Astrocyte (in vitro differentiated cells and primary cell): ENCODE results near the gene MED27. TPM values are rescaled to one million over a fixed set of nuclear protein-coding genes. Genes with fewer than 3 reads are reported as not detected.

ENCODE experiments used
- DNase-seq: peaks from one replicate; pipeline ENCODE4 v3.0.0-alpha.2; 2010; ENCODE audit warnings: low read depth
- FAIRE-seq: peaks from 2 replicates; lab custom pipeline; 2011; peaks lifted over from hg19 to GRCh38; lab: Jason Lieb, UNC
- H2AFZ ChIP-seq: 2 replicates; pipeline ENCODE4 v1.6.0; 2012; ENCODE audit warnings: low read depth, low read length, inconsistent platforms
- H3K27ac ChIP-seq: 2 replicates; pipeline ENCODE4 v1.5.1; 2011; ENCODE audit warnings: low read depth, low read length, inconsistent platforms
- H3K27me3 ChIP-seq: 2 replicates; pipeline ENCODE4 v1.6.0; 2011; ENCODE audit warnings: low read length, inconsistent platforms; ENCODE audit not compliant: insufficient read depth
- H3K36me3 ChIP-seq: 2 replicates; pipeline ENCODE4 v1.5.1; 2011; ENCODE audit warnings: low read length, inconsistent platforms; ENCODE audit not compliant: insufficient read depth
- H3K4me1 ChIP-seq: 2 replicates; pipeline ENCODE4 v1.5.1; 2011; ENCODE audit warnings: low read length, inconsistent platforms; ENCODE audit not compliant: insufficient read depth
- H3K4me2 ChIP-seq: 2 replicates; pipeline ENCODE4 v1.6.0; 2012; ENCODE audit warnings: low read length, inconsistent platforms
- H3K4me3 ChIP-seq: 2 replicates; pipeline ENCODE4 v1.5.1; 2011; ENCODE audit warnings: low read depth, mild to moderate bottlenecking, low read length, inconsistent platforms; ENCODE audit not compliant: insufficient read depth
- H3K79me2 ChIP-seq: 2 replicates; pipeline ENCODE4 v1.6.0; 2012; ENCODE audit warnings: mild to moderate bottlenecking, low read length, inconsistent platforms; ENCODE audit not compliant: insufficient read depth
- H3K9ac ChIP-seq: 2 replicates; pipeline ENCODE4 v1.6.0; 2012; ENCODE audit warnings: mild to moderate bottlenecking, low read length, inconsistent platforms
- H3K9me3 ChIP-seq: 2 replicates; pipeline ENCODE4 v1.5.1; 2012; ENCODE audit warnings: low read depth, mild to moderate bottlenecking, low read length, inconsistent platforms; ENCODE audit not compliant: insufficient read depth
- H4K20me1 ChIP-seq: 2 replicates; pipeline ENCODE4 v1.6.0; 2012; ENCODE audit warnings: low read length, inconsistent platforms; ENCODE audit not compliant: insufficient read depth
- H3K27ac Mint-ChIP-seq: one replicate; pipeline ENCODE4 v1.8.0; 2021; ENCODE audit warnings: mild to moderate bottlenecking, mixed read lengths; ENCODE audit not compliant: unreplicated experiment
- H3K27me3 Mint-ChIP-seq: one replicate; pipeline ENCODE4 v1.8.0; 2021; ENCODE audit warnings: low read depth, mixed read lengths; ENCODE audit not compliant: unreplicated experiment
- H3K36me3 Mint-ChIP-seq: one replicate; pipeline ENCODE4 v1.8.0; 2021; ENCODE audit warnings: low read depth, mixed read lengths; ENCODE audit not compliant: unreplicated experiment
- H3K4me1 Mint-ChIP-seq: one replicate; pipeline ENCODE4 v1.8.0; 2021; ENCODE audit warnings: low read depth, mixed read lengths; ENCODE audit not compliant: unreplicated experiment
- H3K4me3 Mint-ChIP-seq: one replicate; pipeline ENCODE4 v1.8.0; 2021; ENCODE audit warnings: mild to moderate bottlenecking, moderate library complexity, mixed read lengths; ENCODE audit not compliant: unreplicated experiment
- H3K9me3 Mint-ChIP-seq: one replicate; pipeline ENCODE4 v1.8.0; 2021; ENCODE audit warnings: mild to moderate bottlenecking, mixed read lengths; ENCODE audit not compliant: unreplicated experiment
- EZH2 ChIP-seq: IDR thresholded peaks from 2 replicates; pipeline ENCODE4 v1.6.1; 2012; ENCODE audit warnings: mild to moderate bottlenecking, low read length, inconsistent platforms; ENCODE audit not compliant: insufficient read depth
- total RNA-seq: library from RNA; stranded (reverse); gene quantifications from 2 replicates; pipeline ENCODE4 v1.2.1, GENCODE V29; 2021
- TF ChIP-seq, protein P1 (sequence below): IDR thresholded peaks from 2 replicates; pipeline ENCODE4 v1.5.1; 2011; ENCODE audit warnings: low read depth, mild to moderate bottlenecking, inconsistent platforms, low read length, moderate library complexity; ENCODE audit not compliant: insufficient read depth

The MED27 gene
- total RNA-seq, 1 donor from 2014 or later = 26.9 TPM

GRCh38 chr9:132000659-132001058 is 79.0 kb downstream of the MED27 start:
- H3K9me3 Mint-ChIP-seq = peaks cover 7% of the 10 kb centered on the region
- Histone ChIP-seq H3K9ac (no peak overlapping the region), H3K4me2 (no peak overlapping the region), H4K20me1 (peaks cover 65% of the 10 kb centered on the region), H3K79me2 (peaks cover 14% of the 10 kb centered on the region), H3K27ac (peak overlapping the region; percentile 14), H3K4me3 (no peak overlapping the region), H3K27me3 (no peaks in the 10 kb centered on the region), H3K9me3 (peaks cover 3% of the 10 kb centered on the region), H3K4me1 (peaks cover 13% of the 10 kb centered on the region), H3K36me3 (no peaks in the 10 kb centered on the region), H2AFZ (no peak overlapping the region)
- H3K4me1 Mint-ChIP-seq = peaks cover 47% of the 10 kb centered on the region
- DNase-seq (no peak), FAIRE-seq (no peak)
- no peak overlapping the region for H3K4me3 Mint-ChIP-seq
- peaks cover 23% of the 10 kb centered on the region for H3K36me3 Mint-ChIP-seq
- no peak for TF ChIP-seq EZH2
- TF ChIP-seq, protein P1, sequence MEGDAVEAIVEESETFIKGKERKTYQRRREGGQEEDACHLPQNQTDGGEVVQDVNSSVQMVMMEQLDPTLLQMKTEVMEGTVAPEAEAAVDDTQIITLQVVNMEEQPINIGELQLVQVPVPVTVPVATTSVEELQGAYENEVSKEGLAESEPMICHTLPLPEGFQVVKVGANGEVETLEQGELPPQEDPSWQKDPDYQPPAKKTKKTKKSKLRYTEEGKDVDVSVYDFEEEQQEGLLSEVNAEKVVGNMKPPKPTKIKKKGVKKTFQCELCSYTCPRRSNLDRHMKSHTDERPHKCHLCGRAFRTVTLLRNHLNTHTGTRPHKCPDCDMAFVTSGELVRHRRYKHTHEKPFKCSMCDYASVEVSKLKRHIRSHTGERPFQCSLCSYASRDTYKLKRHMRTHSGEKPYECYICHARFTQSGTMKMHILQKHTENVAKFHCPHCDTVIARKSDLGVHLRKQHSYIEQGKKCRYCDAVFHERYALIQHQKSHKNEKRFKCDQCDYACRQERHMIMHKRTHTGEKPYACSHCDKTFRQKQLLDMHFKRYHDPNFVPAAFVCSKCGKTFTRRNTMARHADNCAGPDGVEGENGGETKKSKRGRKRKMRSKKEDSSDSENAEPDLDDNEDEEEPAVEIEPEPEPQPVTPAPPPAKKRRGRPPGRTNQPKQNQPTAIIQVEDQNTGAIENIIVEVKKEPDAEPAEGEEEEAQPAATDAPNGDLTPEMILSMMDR = no peak
- no peaks in the 10 kb centered on the region for H3K27me3 Mint-ChIP-seq
- peak overlapping the region; percentile 83 for H3K27ac Mint-ChIP-seq

- H3K9me3 ChIP-seq = peaks cover 3% of the 10 kb centered on the region
- no peak overlapping the region for H3K4me3 ChIP-seq
- DNase-seq (peak; percentile 91), FAIRE-seq (peak; percentile 88)
- peaks cover 15% of the 10 kb centered on the region for H3K79me2 ChIP-seq
- H3K27me3 Mint-ChIP-seq = no peaks in the 10 kb centered on the region
- H3K9ac ChIP-seq = peak overlapping the region; percentile 41
- no peak overlapping the region for H3K4me3 Mint-ChIP-seq
- peak overlapping the region; percentile 68 for H3K4me2 ChIP-seq
- no peaks in the 10 kb centered on the region for H3K36me3 ChIP-seq
- H3K27ac Mint-ChIP-seq = peak overlapping the region; percentile 89
- TF ChIP-seq EZH2 = no peak
- TF ChIP-seq, protein P1 = peak; percentile 45
- no peak overlapping the region for H2AFZ ChIP-seq
- H3K36me3 Mint-ChIP-seq = peaks cover 28% of the 10 kb centered on the region
- H3K4me1 ChIP-seq = peaks cover 18% of the 10 kb centered on the region
- peaks cover 65% of the 10 kb centered on the region for H4K20me1 ChIP-seq
- H3K27me3 ChIP-seq = no peaks in the 10 kb centered on the region
- H3K27ac ChIP-seq = peak overlapping the region; percentile 64
- H3K9me3 Mint-ChIP-seq = peaks cover 13% of the 10 kb centered on the region
- peaks cover 48% of the 10 kb centered on the region for H3K4me1 Mint-ChIP-seq
Measured at GRCh38 chr9:131999692-132000551, 79.7 kb downstream of the MED27 start.

DNA sequence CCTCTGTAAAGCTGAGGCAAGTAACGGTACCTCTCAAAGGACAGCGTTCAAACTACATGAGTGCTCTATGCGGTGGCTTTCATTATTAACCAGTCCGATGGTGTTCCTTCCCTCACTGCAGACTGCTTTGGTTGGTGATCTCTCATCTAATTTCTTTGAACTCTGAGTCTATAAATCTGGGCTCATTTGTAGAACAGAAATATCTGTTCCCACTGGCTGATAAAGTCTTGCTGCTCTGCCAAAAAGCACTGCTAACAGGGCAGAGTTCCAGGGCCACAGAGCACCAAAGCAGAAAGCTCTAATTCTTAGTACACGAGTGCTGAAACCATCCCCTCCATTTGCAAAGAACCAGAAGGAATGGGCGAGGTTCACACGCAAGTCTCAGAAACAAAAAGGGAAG is 81.9 kb downstream of the MED27 start:
- no peaks in the 10 kb centered on the region for H3K27me3 Mint-ChIP-seq
- DNase-seq = peak; percentile 60
- no peak overlapping the region for H3K4me2 ChIP-seq
- H3K9me3 Mint-ChIP-seq = peaks cover 14% of the 10 kb centered on the region
- peaks cover 37% of the 10 kb centered on the region for H3K4me1 Mint-ChIP-seq
- peaks cover 66% of the 10 kb centered on the region for H4K20me1 ChIP-seq
- H3K4me3 ChIP-seq = no peak overlapping the region
- H3K79me2 ChIP-seq = peaks cover 17% of the 10 kb centered on the region
- H3K27ac ChIP-seq = no peak overlapping the region
- H3K27ac Mint-ChIP-seq = no peak overlapping the region
- H3K9ac ChIP-seq = no peak overlapping the region
- peaks cover 29% of the 10 kb centered on the region for H3K36me3 Mint-ChIP-seq
- FAIRE-seq = no peak
- no peaks in the 10 kb centered on the region for H3K36me3 ChIP-seq
- TF ChIP-seq EZH2 = no peak
- TF ChIP-seq, protein P1 = no peak
- peaks cover 3% of the 10 kb centered on the region for H3K9me3 ChIP-seq
- peaks cover 18% of the 10 kb centered on the region for H3K4me1 ChIP-seq
- H3K27me3 ChIP-seq = no peaks in the 10 kb centered on the region
- no peak overlapping the region for H2AFZ ChIP-seq
- H3K4me3 Mint-ChIP-seq = no peak overlapping the region
